CD4-positive, alpha-beta memory T cell (primary cell): ENCODE data around the gene FBXO48. TPM values are rescaled to one million over a fixed set of nuclear protein-coding genes. Genes with fewer than 3 reads are reported as not detected.
A peak's percentile ranks its signal among the peaks of the same experiment; 100 is the strongest.

Experiments used
- CTCF ChIA-PET: fragments of 350-600 bp; sonication (Branson Sonifier 250); formaldehyde crosslinking; loops from one replicate; lab custom pipeline; 2021; ENCODE audit warnings: inconsistent platforms; ENCODE audit not compliant: partially characterized antibody; lab: Charles Lee
- POLR2A ChIA-PET: fragments of 350-600 bp; sonication (Branson Sonifier 250); formaldehyde crosslinking; loops from one replicate; lab custom pipeline; 2021; ENCODE audit not compliant: partially characterized antibody; lab: Charles Lee
- DNase-seq, 5 donors: peaks; one replicate each; pipeline versions ENCODE4 v3.0.0 to v3.0.0-alpha.2; 2020 to 2022; ENCODE audit warnings: mixed read lengths in 1 of 5
- H3K27ac ChIP-seq: one replicate; pipeline ENCODE4 v1.7.0; 2013; ENCODE audit warnings: low read depth, low read length
- H3K27me3 ChIP-seq: 2 replicates; pipeline ENCODE4 v1.7.0; 2013; ENCODE audit warnings: mild to moderate bottlenecking, low read length, moderate library complexity; ENCODE audit not compliant: insufficient read depth
- H3K36me3 ChIP-seq: 2 replicates; pipeline ENCODE4 v1.7.0; 2013; ENCODE audit warnings: mild to moderate bottlenecking, low read length, moderate library complexity; ENCODE audit not compliant: insufficient read depth
- H3K4me1 ChIP-seq: 2 replicates; pipeline ENCODE4 v1.7.0; 2013; ENCODE audit warnings: mild to moderate bottlenecking, low read length, moderate library complexity; ENCODE audit not compliant: insufficient read depth
- H3K4me3 ChIP-seq, 2 donors: one replicate each; pipeline ENCODE4 v1.7.0; 2013; ENCODE audit warnings: low read length in 2 of 2, mild to moderate bottlenecking in 1 of 2
- H3K9me3 ChIP-seq, 2 donors: one replicate each; pipeline ENCODE4 v1.7.0; 2013; ENCODE audit warnings: low read length in 2 of 2, control low read depth in 1 of 2; ENCODE audit not compliant: control insufficient read depth in 1 of 2
- H3K27ac Mint-ChIP-seq, 7 donors: one replicate each; pipeline ENCODE4 v1.8.0; 2020 to 2021; ENCODE audit warnings: mixed read lengths in 7 of 7, mild to moderate bottlenecking in 6 of 7, inconsistent platforms in 3 of 7, moderate library complexity in 3 of 7
- H3K27me3 Mint-ChIP-seq, 2 donors: one replicate each; pipeline ENCODE4 v1.8.0; 2020 to 2021; ENCODE audit warnings: mixed read lengths in 2 of 2
- H3K36me3 Mint-ChIP-seq, 2 donors: one replicate each; pipeline ENCODE4 v1.8.0; 2020 to 2021; ENCODE audit warnings: mixed read lengths in 2 of 2, inconsistent platforms in 1 of 2, mild to moderate bottlenecking in 1 of 2
- H3K4me1 Mint-ChIP-seq, 4 donors: one replicate each; pipeline ENCODE4 v1.8.0; 2020 to 2021; ENCODE audit warnings: mixed read lengths in 4 of 4, mild to moderate bottlenecking in 1 of 4
- H3K4me3 Mint-ChIP-seq, 8 donors: one replicate each; pipeline ENCODE4 v1.8.0; 2020 to 2021; ENCODE audit warnings: mixed read lengths in 8 of 8, mild to moderate bottlenecking in 7 of 8, moderate library complexity in 6 of 8, inconsistent platforms in 3 of 8
- H3K9me3 Mint-ChIP-seq, 8 donors: one replicate each; pipeline ENCODE4 v1.8.0; 2020 to 2021; ENCODE audit warnings: mixed read lengths in 8 of 8, mild to moderate bottlenecking in 5 of 8, inconsistent platforms in 3 of 8, moderate library complexity in 1 of 8
- intact Hi-C: fragments of 100-400 bp; cut with micrococcal nuclease; formaldehyde crosslinking; loops from one replicate; pipeline ENCODE4 v1.15.1; 2023
- polyA plus RNA-seq, 2 donors: library from polyadenylated mRNA; unstranded; fragments of 300-500 nt; fragmentation: Illumina TruSeq; gene quantifications; one replicate each; pipeline ENCODE4 v1.2.3, GENCODE V29; 2021
- total RNA-seq, 2 experiments: library from RNA; stranded (reverse); gene quantifications; one replicate each; pipeline ENCODE4 v1.2.3, GENCODE V29; 2021

FBXO48 gene
- total and polyA plus RNA-seq, 4 experiments from 2014 or later, result 0.67 to 6.5 (median 3.8) TPM

- Mint-ChIP-seq H3K27ac (no peak overlapping the region), H3K9me3 (peaks cover 0 to 2% (median 0%) of the 10 kb centered on the region in 8 donors), H3K27me3 (no peaks in the 10 kb centered on the region), H3K36me3 (no peaks in the 10 kb centered on the region), H3K4me3 (no peak overlapping the region), H3K4me1 (peaks cover 0 to 30% (median 20%) of the 10 kb centered on the region in 4 donors)
- no peak for DNase-seq
- Histone ChIP-seq H3K4me3 (no peak overlapping the region), H3K36me3 (no peaks in the 10 kb centered on the region), H3K9me3 (no peaks in the 10 kb centered on the region), H3K27ac (no peak overlapping the region), H3K4me1 (peaks cover 62% of the 10 kb centered on the region), H3K27me3 (no peaks in the 10 kb centered on the region)
- ChIA-PET CTCF (interaction anchor here (1.0 to 2.4 kb wide), 2 partner anchors 16 to 65 kb away, joined by 3 to 6 read pairs; no protein-coding TSS in a partner anchor), POLR2A (interaction anchor here (1.2 to 2.5 kb wide), 2 partner anchors 9 to 37 kb away, joined by 3 to 10 read pairs; no protein-coding TSS in a partner anchor)
- intact Hi-C loops, result no loop called here
Measured at GRCh38 chr2:68425503-68425902, 41.6 kb downstream of the FBXO48 start.

- intact Hi-C loops, result no loop called here
- Histone ChIP-seq H3K4me3 (no peak overlapping the region), H3K27me3 (no peaks in the 10 kb centered on the region), H3K9me3 (no peaks in the 10 kb centered on the region), H3K4me1 (peaks cover 64% of the 10 kb centered on the region), H3K27ac (no peak overlapping the region), H3K36me3 (no peaks in the 10 kb centered on the region)
- H3K27me3 Mint-ChIP-seq, result no peaks in the 10 kb centered on the region
- H3K36me3 Mint-ChIP-seq, result no peaks in the 10 kb centered on the region
- no peak overlapping the region for H3K27ac Mint-ChIP-seq
- H3K4me1 Mint-ChIP-seq, result peaks cover 4 to 30% (median 20%) of the 10 kb centered on the region in 4 donors
- POLR2A ChIA-PET, result interaction anchor here (1.0 kb wide), 1 partner anchor 12 kb away, joined by 3 read pairs; no protein-coding TSS in a partner anchor
- CTCF ChIA-PET, result no interaction called here
- H3K9me3 Mint-ChIP-seq, result peaks cover 0 to 2% (median 0%) of the 10 kb centered on the region in 8 donors
- no peak overlapping the region for H3K4me3 Mint-ChIP-seq
- peak in 2 of 5 donors; percentile 9 to 15 for DNase-seq
Measured at GRCh38 chr2:68423966-68424650, 43.0 kb downstream of the FBXO48 start.

- Histone ChIP-seq H3K9me3 (no peaks in the 10 kb centered on the region), H3K27ac (no peak overlapping the region), H3K27me3 (no peaks in the 10 kb centered on the region), H3K4me3 (no peak overlapping the region), H3K36me3 (no peaks in the 10 kb centered on the region), H3K4me1 (peaks cover 45% of the 10 kb centered on the region)
- Mint-ChIP-seq H3K36me3 (peaks cover 0 to 3% of the 10 kb centered on the region in 2 donors), H3K27ac (no peak overlapping the region), H3K27me3 (no peaks in the 10 kb centered on the region), H3K4me1 (peaks cover 3 to 42% (median 30%) of the 10 kb centered on the region in 4 donors), H3K9me3 (peaks cover 0 to 2% (median 0%) of the 10 kb centered on the region in 8 donors), H3K4me3 (no peak overlapping the region)
- no peak for DNase-seq
- ChIA-PET CTCF (no interaction called here), POLR2A (no interaction called here)
- intact Hi-C loops, result no loop called here
Measured at GRCh38 chr2:68420254-68420910, 46.7 kb downstream of the FBXO48 start.

GRCh38 chr2:68418855-68419254 is 48.2 kb downstream of the FBXO48 start:
- intact Hi-C loops, result loop anchor here (1.0 kb wide), 1 partner anchor 39 kb away; no protein-coding TSS in a partner anchor
- peaks cover 3 to 42% (median 30%) of the 10 kb centered on the region in 4 donors for H3K4me1 Mint-ChIP-seq
- no peak overlapping the region for H3K27ac Mint-ChIP-seq
- peaks cover 30% of the 10 kb centered on the region for H3K4me1 ChIP-seq
- no peaks in the 10 kb centered on the region for H3K36me3 ChIP-seq
- H3K27me3 Mint-ChIP-seq, result no peaks in the 10 kb centered on the region
- H3K9me3 Mint-ChIP-seq, result peaks cover 0 to 2% (median 0%) of the 10 kb centered on the region in 8 donors
- no peaks in the 10 kb centered on the region for H3K9me3 ChIP-seq
- H3K27ac ChIP-seq, result no peak overlapping the region
- ChIA-PET POLR2A (interaction anchor here (1.0 to 1.4 kb wide), 2 partner anchors 8 to 15 kb away, joined by 5 read pairs; no protein-coding TSS in a partner anchor), CTCF (interaction anchor here (2.2 to 3.2 kb wide), 2 partner anchors 16 to 23 kb away, joined by 7 to 16 read pairs; no protein-coding TSS in a partner anchor)
- peaks cover 0 to 3% of the 10 kb centered on the region in 2 donors for H3K36me3 Mint-ChIP-seq
- DNase-seq, result no peak
- H3K4me3 Mint-ChIP-seq, result no peak overlapping the region
- H3K4me3 ChIP-seq, result no peak overlapping the region
- no peaks in the 10 kb centered on the region for H3K27me3 ChIP-seq

- POLR2A ChIA-PET, result interaction anchor here (1.0 to 1.4 kb wide), 2 partner anchors 8 to 15 kb away, joined by 5 read pairs; no protein-coding TSS in a partner anchor
- peak overlapping the region in 2 of 7 donors; percentile 30 to 36 for H3K27ac Mint-ChIP-seq
Measured at GRCh38 chr2:68418419-68418818, 48.7 kb downstream of the FBXO48 start.

GRCh38 chr2:68417926-68418325 is 49.2 kb downstream of the FBXO48 start:
- Histone ChIP-seq H3K27me3 (no peaks in the 10 kb centered on the region), H3K4me3 (no peak overlapping the region), H3K36me3 (no peaks in the 10 kb centered on the region), H3K27ac (no peak overlapping the region), H3K9me3 (no peaks in the 10 kb centered on the region), H3K4me1 (peaks cover 21% of the 10 kb centered on the region)
- H3K4me1 Mint-ChIP-seq, result peaks cover 3 to 47% (median 33%) of the 10 kb centered on the region in 4 donors
- CTCF ChIA-PET, result interaction anchor here (2.2 to 3.2 kb wide), 2 partner anchors 15 to 24 kb away, joined by 7 to 16 read pairs; no protein-coding TSS in a partner anchor
- H3K4me3 Mint-ChIP-seq, result peak overlapping the region in 2 of 8 donors; percentile 9 to 17
- peaks cover 0 to 2% (median 0%) of the 10 kb centered on the region in 8 donors for H3K9me3 Mint-ChIP-seq
- peak overlapping the region in 1 of 7 donors; percentile 25 for H3K27ac Mint-ChIP-seq
- POLR2A ChIA-PET, result interaction anchor here (1.0 to 1.4 kb wide), 2 partner anchors 9 to 14 kb away, joined by 5 read pairs; no protein-coding TSS in a partner anchor
- H3K27me3 Mint-ChIP-seq, result no peaks in the 10 kb centered on the region
- no peak for DNase-seq
- peaks cover 0 to 3% of the 10 kb centered on the region in 2 donors for H3K36me3 Mint-ChIP-seq
- intact Hi-C loops, result loop anchor here (1.0 kb wide), 1 partner anchor 38 kb away; no protein-coding TSS in a partner anchor

More at GRCh38 chr2:68418419-68418818, 48.7 kb downstream of the FBXO48 start:
- H3K4me1 Mint-ChIP-seq, result peaks cover 3 to 45% (median 31%) of the 10 kb centered on the region in 4 donors
- H3K36me3 Mint-ChIP-seq, result peaks cover 0 to 3% of the 10 kb centered on the region in 2 donors
- no peaks in the 10 kb centered on the region for H3K9me3 ChIP-seq
- CTCF ChIA-PET, result interaction anchor here (2.2 to 3.2 kb wide), 2 partner anchors 15 to 24 kb away, joined by 7 to 16 read pairs; no protein-coding TSS in a partner anchor
- peaks cover 26% of the 10 kb centered on the region for H3K4me1 ChIP-seq
- H3K9me3 Mint-ChIP-seq, result peaks cover 0 to 2% (median 0%) of the 10 kb centered on the region in 8 donors
- no peak overlapping the region for H3K27ac ChIP-seq
- H3K27me3 ChIP-seq, result no peaks in the 10 kb centered on the region
- no peak for DNase-seq
- H3K36me3 ChIP-seq, result no peaks in the 10 kb centered on the region
- intact Hi-C loops, result loop anchor here (1.0 kb wide), 1 partner anchor 38 kb away; no protein-coding TSS in a partner anchor
- peak overlapping the region in 1 of 8 donors; percentile 9 for H3K4me3 Mint-ChIP-seq
- no peaks in the 10 kb centered on the region for H3K27me3 Mint-ChIP-seq
- no peak overlapping the region for H3K4me3 ChIP-seq
